ENCODE data around the gene GSTCD. TPM values are rescaled to one million over a fixed set of nuclear protein-coding genes. Genes with fewer than 3 reads are reported as not detected.

GSTCD gene
- total RNA-seq, 1 donor from 2014 or later, result 12.3 TPM

GRCh38 chr4:105822061-105822460, 113.5 kb downstream of the GSTCD start:
- no peak overlapping the region for H3K27ac Mint-ChIP-seq
- CTCF ChIA-PET, result no interaction called here

DNA sequence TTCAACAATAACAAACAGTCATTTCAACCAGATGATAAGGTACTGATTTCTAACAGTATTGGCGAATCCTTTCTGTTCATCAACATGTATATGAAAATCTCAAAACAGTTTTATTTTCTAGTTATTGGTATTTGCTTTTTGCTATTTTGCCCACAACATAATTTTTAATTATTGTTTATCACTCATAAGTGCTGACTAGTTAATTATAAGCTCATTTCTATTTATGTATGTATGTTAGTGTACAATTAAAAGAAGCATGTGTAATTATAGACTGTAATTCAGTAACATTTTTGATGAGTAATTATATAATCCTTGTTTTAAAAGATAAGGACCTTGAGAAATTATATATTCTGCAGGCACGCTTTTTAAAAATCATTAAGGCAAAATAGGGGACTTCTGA, 119.5 kb downstream of the GSTCD start:
- no peak for ATAC-seq (ENCODE audit: low read depth)
- no peak for TF ChIP-seq CTCF (IDR thresholded peaks at IDR 0.05)
- H3K4me1 Mint-ChIP-seq, result no peaks in the 10 kb centered on the region
- H3K36me3 Mint-ChIP-seq (ENCODE audit: low read depth), result peaks cover 24% of the 10 kb centered on the region
- intact Hi-C loops (cut with micrococcal nuclease), result no loop called here
- peaks cover 2% of the 10 kb centered on the region for H3K9me3 Mint-ChIP-seq
- CTCF ChIA-PET, result no interaction called here
- H3K27ac Mint-ChIP-seq, result no peak overlapping the region
- POLR2A ChIA-PET, result no interaction called here
- H3K4me3 Mint-ChIP-seq, result no peak overlapping the region
- H3K27me3 Mint-ChIP-seq, result no peaks in the 10 kb centered on the region
- DNase-seq, result no peak

More at GRCh38 chr4:105822061-105822460, 113.5 kb downstream of the GSTCD start:
- H3K36me3 Mint-ChIP-seq (ENCODE audit: low read depth), result peaks cover 18% of the 10 kb centered on the region
- H3K4me3 Mint-ChIP-seq, result no peak overlapping the region
- no peak for TF ChIP-seq CTCF (IDR thresholded peaks at IDR 0.05)
- H3K27me3 Mint-ChIP-seq, result no peaks in the 10 kb centered on the region
- DNase-seq (no peak), ATAC-seq (ENCODE audit: low read depth) (no peak)
- no peaks in the 10 kb centered on the region for H3K9me3 Mint-ChIP-seq
- POLR2A ChIA-PET, result no interaction called here
- intact Hi-C loops (cut with micrococcal nuclease), result no loop called here
- H3K4me1 Mint-ChIP-seq, result no peaks in the 10 kb centered on the region

GRCh38 chr4:105831189-105831588, 122.6 kb downstream of the GSTCD start:
- Mint-ChIP-seq H3K27ac (no peak overlapping the region), H3K36me3 (ENCODE audit: low read depth) (peaks cover 24% of the 10 kb centered on the region), H3K4me3 (no peak overlapping the region), H3K4me1 (no peaks in the 10 kb centered on the region), H3K9me3 (peaks cover 2% of the 10 kb centered on the region), H3K27me3 (no peaks in the 10 kb centered on the region)
- ATAC-seq (ENCODE audit: low read depth), result no peak
- TF ChIP-seq CTCF (IDR thresholded peaks at IDR 0.05), result no peak
- intact Hi-C loops (cut with micrococcal nuclease), result loop anchor here (10.0 kb wide), 1 partner anchor 896 kb away; no protein-coding TSS in a partner anchor
- DNase-seq, result no peak
- POLR2A ChIA-PET, result no interaction called here
- CTCF ChIA-PET, result no interaction called here

DNA sequence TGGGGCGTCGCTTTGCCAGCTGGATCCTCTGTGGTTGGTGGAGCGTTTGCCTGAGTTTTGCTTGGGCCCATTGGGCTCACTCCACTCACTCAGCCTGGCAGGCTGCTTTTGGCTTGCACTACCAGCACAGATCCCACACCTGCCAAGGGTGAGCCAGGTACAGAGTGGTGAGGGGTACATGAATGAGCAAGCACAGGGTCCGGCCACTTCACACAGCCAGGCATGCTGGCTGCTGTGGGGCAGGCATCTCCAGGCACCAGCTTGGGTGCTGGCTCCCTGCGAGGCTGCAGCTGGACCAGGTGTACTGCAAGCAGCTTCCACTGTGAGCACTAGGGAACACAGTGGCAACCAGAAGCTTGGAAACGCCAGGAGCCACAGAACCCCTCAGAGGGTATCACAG, 126.6 kb downstream of the GSTCD start:
- no peaks in the 10 kb centered on the region for H3K9me3 Mint-ChIP-seq
- H3K4me3 Mint-ChIP-seq, result no peak overlapping the region
- intact Hi-C loops (cut with micrococcal nuclease), result loop anchor here (10.0 kb wide), 1 partner anchor 900 kb away; no protein-coding TSS in a partner anchor
- no peaks in the 10 kb centered on the region for H3K27me3 Mint-ChIP-seq
- H3K27ac Mint-ChIP-seq, result no peak overlapping the region
- peaks cover 34% of the 10 kb centered on the region for H3K36me3 Mint-ChIP-seq (ENCODE audit: low read depth)
- DNase-seq (no peak), ATAC-seq (ENCODE audit: low read depth) (no peak)
- POLR2A ChIA-PET, result no interaction called here
- no peak for TF ChIP-seq CTCF (IDR thresholded peaks at IDR 0.05)
- H3K4me1 Mint-ChIP-seq, result no peaks in the 10 kb centered on the region
- CTCF ChIA-PET, result no interaction called here

DNA sequence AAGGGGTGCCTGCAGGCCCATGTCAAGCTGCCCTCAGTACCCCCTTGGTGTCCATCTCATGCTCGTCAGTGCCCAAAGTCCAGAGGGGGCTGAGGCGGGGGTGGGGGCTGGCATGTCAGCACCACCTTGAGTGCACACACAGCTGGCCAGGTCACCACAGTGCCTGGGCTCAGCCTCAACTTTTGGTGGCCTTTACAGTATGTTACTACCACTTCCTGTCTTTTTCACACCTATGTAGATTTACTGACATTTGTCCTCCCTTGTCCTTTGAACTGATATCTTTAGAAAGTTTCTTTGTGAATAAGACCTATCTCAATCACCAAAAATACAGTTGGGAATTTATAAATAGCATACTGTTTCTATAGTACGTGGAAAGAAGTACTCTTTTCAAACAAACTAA, 128.0 kb downstream of the GSTCD start:
- Mint-ChIP-seq H3K27ac (no peak overlapping the region), H3K9me3 (no peaks in the 10 kb centered on the region), H3K27me3 (no peaks in the 10 kb centered on the region), H3K36me3 (ENCODE audit: low read depth) (peaks cover 35% of the 10 kb centered on the region), H3K4me3 (no peak overlapping the region), H3K4me1 (no peaks in the 10 kb centered on the region)
- ChIA-PET CTCF (no interaction called here), POLR2A (no interaction called here)
- no peak for TF ChIP-seq CTCF (IDR thresholded peaks at IDR 0.05)
- intact Hi-C loops (cut with micrococcal nuclease), result loop anchor here (10.0 kb wide), 1 partner anchor 902 kb away; no protein-coding TSS in a partner anchor
- DNase-seq (no peak), ATAC-seq (ENCODE audit: low read depth) (no peak)
